Fibroblast of the aortic adventitia (primary cell): ENCODE results near the gene ADA. TPM values are rescaled to one million over a fixed set of nuclear protein-coding genes. Genes with fewer than 3 reads are reported as not detected.
A peak's percentile ranks its signal among the peaks of the same experiment; 100 is the strongest.

Source experiments
- DNase-seq: peaks from one replicate; pipeline ENCODE4 v3.0.0-alpha.2; 2010; ENCODE audit warnings: low read depth
- H3K4me3 ChIP-seq: 2 replicates; pipeline ENCODE4 v1.5.1; 2011; ENCODE audit warnings: low read depth, mild to moderate bottlenecking, control low read depth, low read length, moderate library complexity
- CTCF ChIP-seq: IDR thresholded peaks from 2 replicates; pipeline ENCODE4 v1.5.1; 2011; ENCODE audit warnings: mild to moderate bottlenecking, low read length, control low read depth, inconsistent platforms; ENCODE audit not compliant: insufficient read depth
- total RNA-seq: library from RNA; depleted of rRNA; stranded (reverse); fragments of >200 nt; gene quantifications from 2 replicates; pipeline ENCODE4 v1.2.3, GENCODE V29; 2012; ENCODE audit warnings: low replicate concordance

ADA gene
- total RNA-seq, 1 donor = 4.6 TPM

GRCh38 chr20:44644667-44645131, 6.8 kb downstream of the ADA start:
- H3K4me3 ChIP-seq = no peak overlapping the region
- no peak for DNase-seq
- no peak for TF ChIP-seq CTCF

GRCh38 chr20:44644230-44644617, 7.3 kb downstream of the ADA start:
- TF ChIP-seq CTCF = no peak
- DNase-seq = no peak
- H3K4me3 ChIP-seq = no peak overlapping the region

- TF ChIP-seq CTCF = no peak
- peak; percentile 54 for DNase-seq
Observed at GRCh38 chr20:44643596-44644229, 7.8 kb downstream of the ADA start.

GRCh38 chr20:44643154-44643519, 8.4 kb downstream of the ADA start:
- no peak for DNase-seq
- no peak for TF ChIP-seq CTCF
- no peak overlapping the region for H3K4me3 ChIP-seq

More at GRCh38 chr20:44643596-44644229, 7.8 kb downstream of the ADA start:
- no peak overlapping the region for H3K4me3 ChIP-seq

GRCh38 chr20:44642203-44643153, 9.0 kb downstream of the ADA start:
- TF ChIP-seq CTCF = peak; percentile 0
- peak; percentile 79 for DNase-seq
- no peak overlapping the region for H3K4me3 ChIP-seq

- no peak for DNase-seq
- no peak for TF ChIP-seq CTCF
- H3K4me3 ChIP-seq = no peak overlapping the region
Observed at GRCh38 chr20:44641325-44641724, 10.2 kb downstream of the ADA start.
